Measurements from ENCODE around the gene DIP2B. TPM values are rescaled to one million over a fixed set of nuclear protein-coding genes. Genes with fewer than 3 reads are reported as not detected.
A peak's percentile ranks its signal among the peaks of the same experiment; 100 is the strongest.
"Not testable (repeated sequence)": the region's sequence is repeated elsewhere in the genome, so short reads cannot be mapped to it uniquely, and the experiment has no call there.

Gene DIP2B
- total and polyA plus RNA-seq, 2 donors from 2014 or later: 4.6 to 23.3 TPM

GRCh38 chr12:50518090-50518489 lies 13.3 kb downstream of the DIP2B start:
- Histone ChIP-seq H3K9ac (ENCODE audit: low read length in 3 of 3) (no peak overlapping the region), H3K9me3 (ENCODE audit: control insufficient read depth in 2 of 3, insufficient read depth in 1 of 3, low read length in 3 of 3) (no peaks in the 10 kb centered on the region), H3K27ac (ENCODE audit: low read depth in 2 of 2, low read length in 2 of 2) (peak overlapping the region in 1 of 2 donors; percentile 52), H3K27me3 (ENCODE audit: control insufficient read depth, insufficient read depth, low read length) (no peaks in the 10 kb centered on the region), H3K4me1 (ENCODE audit: control insufficient read depth in 2 of 3, insufficient read depth in 2 of 3, low read depth in 1 of 3, low read length in 3 of 3) (peaks cover 0 to 11% (median 0%) of the 10 kb centered on the region in 3 donors), H3K36me3 (ENCODE audit: control insufficient read depth in 2 of 3, insufficient read depth in 3 of 3, low read length in 3 of 3) (no peaks in the 10 kb centered on the region), H3K4me3 (ENCODE audit: low read length in 3 of 3) (no peak overlapping the region)
- no peak for TF ChIP-seq CTCF (IDR thresholded peaks at IDR 0.05; ENCODE audit: borderline replicate concordance, extremely low read depth, insufficient read depth)
- DNase-seq (no peak), FAIRE-seq (no peak)
- intact Hi-C loops (cut with DNase I): no loop called here

GRCh38 chr12:50519353-50519752 lies 14.6 kb downstream of the DIP2B start:
- Histone ChIP-seq H3K27me3 (ENCODE audit: control insufficient read depth, insufficient read depth, low read length) (no peaks in the 10 kb centered on the region), H3K27ac (ENCODE audit: low read depth in 2 of 2, low read length in 2 of 2) (no peak overlapping the region), H3K36me3 (ENCODE audit: control insufficient read depth in 2 of 3, insufficient read depth in 3 of 3, low read length in 3 of 3) (no peaks in the 10 kb centered on the region), H3K4me3 (ENCODE audit: low read length in 3 of 3) (no peak overlapping the region), H3K9ac (ENCODE audit: low read length in 3 of 3) (no peak overlapping the region), H3K9me3 (ENCODE audit: control insufficient read depth in 2 of 3, insufficient read depth in 1 of 3, low read length in 3 of 3) (no peaks in the 10 kb centered on the region), H3K4me1 (ENCODE audit: control insufficient read depth in 2 of 3, insufficient read depth in 2 of 3, low read depth in 1 of 3, low read length in 3 of 3) (peaks cover 0 to 11% (median 0%) of the 10 kb centered on the region in 3 donors)
- no peak for DNase-seq
- no peak for FAIRE-seq
- intact Hi-C loops (cut with DNase I): no loop called here
- no peak for TF ChIP-seq CTCF (IDR thresholded peaks at IDR 0.05; ENCODE audit: borderline replicate concordance, extremely low read depth, insufficient read depth)

GRCh38 chr12:50520416-50521207 lies 15.8 kb downstream of the DIP2B start:
- FAIRE-seq (no peak), DNase-seq (no peak)
- no peak for TF ChIP-seq CTCF (IDR thresholded peaks at IDR 0.05; ENCODE audit: borderline replicate concordance, extremely low read depth, insufficient read depth)
- Histone ChIP-seq H3K9ac (ENCODE audit: low read length in 3 of 3) (no peak overlapping the region), H3K27me3 (ENCODE audit: control insufficient read depth, insufficient read depth, low read length) (no peaks in the 10 kb centered on the region), H3K4me3 (ENCODE audit: low read length in 3 of 3) (no peak overlapping the region), H3K4me1 (ENCODE audit: control insufficient read depth in 2 of 3, insufficient read depth in 2 of 3, low read depth in 1 of 3, low read length in 3 of 3) (peaks cover 0 to 7% (median 0%) of the 10 kb centered on the region in 3 donors), H3K27ac (ENCODE audit: low read depth in 2 of 2, low read length in 2 of 2) (no peak overlapping the region), H3K36me3 (ENCODE audit: control insufficient read depth in 2 of 3, insufficient read depth in 3 of 3, low read length in 3 of 3) (no peaks in the 10 kb centered on the region), H3K9me3 (ENCODE audit: control insufficient read depth in 2 of 3, insufficient read depth in 1 of 3, low read length in 3 of 3) (no peaks in the 10 kb centered on the region)
- intact Hi-C loops (cut with DNase I): no loop called here

- H3K36me3 ChIP-seq (ENCODE audit: control insufficient read depth in 2 of 3, insufficient read depth in 3 of 3, low read length in 3 of 3); H3K27me3 ChIP-seq (ENCODE audit: control insufficient read depth, insufficient read depth, low read length); H3K9ac ChIP-seq (ENCODE audit: low read length in 3 of 3); H3K27ac ChIP-seq (ENCODE audit: low read depth in 2 of 2, low read length in 2 of 2); FAIRE-seq; H3K9me3 ChIP-seq (ENCODE audit: control insufficient read depth in 2 of 3, insufficient read depth in 1 of 3, low read length in 3 of 3); intact Hi-C loops (cut with DNase I); DNase-seq; H3K4me3 ChIP-seq (ENCODE audit: low read length in 3 of 3); H3K4me1 ChIP-seq (ENCODE audit: control insufficient read depth in 2 of 3, insufficient read depth in 2 of 3, low read depth in 1 of 3, low read length in 3 of 3): not testable (repeated sequence)
Observed at GRCh38 chr12:50521781-50522180, 17.0 kb downstream of the DIP2B start.
